Measurements from ENCODE around the gene PPP1R14C.

Gene PPP1R14C

DNA sequence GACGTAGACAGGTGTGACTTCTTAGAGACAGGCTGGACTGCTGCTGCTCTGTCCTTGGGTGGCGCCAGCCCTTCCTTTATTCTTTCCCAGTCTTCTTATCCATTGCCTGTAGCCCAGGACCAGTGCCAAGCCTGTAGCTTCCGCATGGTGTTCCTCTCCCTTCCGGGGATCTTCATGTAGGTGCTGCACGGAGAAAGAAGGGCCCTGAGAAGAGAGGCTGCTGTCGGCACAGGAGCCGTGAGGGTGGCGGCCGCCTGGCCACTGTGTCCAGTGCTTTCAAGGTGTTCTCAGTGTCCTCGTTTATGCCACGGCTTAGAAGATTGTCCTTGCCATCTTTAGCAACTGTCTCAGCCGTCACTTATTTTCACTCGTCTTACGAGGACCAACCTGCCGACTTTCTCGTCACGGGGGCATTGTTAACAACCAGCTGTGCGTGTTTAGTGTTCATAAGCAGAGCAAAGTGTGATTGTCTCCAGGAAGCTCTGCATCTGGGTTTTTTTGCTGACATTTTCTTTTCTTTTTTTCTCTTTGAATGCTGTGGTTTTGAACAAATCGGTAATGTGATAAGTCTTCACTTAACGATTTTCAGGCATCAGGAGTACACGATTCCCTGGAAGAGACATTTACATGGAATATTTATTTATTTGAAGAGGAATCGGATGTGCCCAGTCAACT, 61.2 kb downstream of the PPP1R14C start:
- in situ Hi-C loops (cut with HindIII; ENCODE audit: low pct_ligation_motif_present, low pct_unique_long_range_greater_than_20kb, low sequenced_read_pairs): no loop called here
- no peak for DNase-seq

- in situ Hi-C loops (cut with HindIII; ENCODE audit: low pct_ligation_motif_present, low pct_unique_long_range_greater_than_20kb, low sequenced_read_pairs): no loop called here
- DNase-seq: no peak
These were observed 62.0 kb downstream of the PPP1R14C start for GRCh38 chr6:150204705-150205472.

DNA sequence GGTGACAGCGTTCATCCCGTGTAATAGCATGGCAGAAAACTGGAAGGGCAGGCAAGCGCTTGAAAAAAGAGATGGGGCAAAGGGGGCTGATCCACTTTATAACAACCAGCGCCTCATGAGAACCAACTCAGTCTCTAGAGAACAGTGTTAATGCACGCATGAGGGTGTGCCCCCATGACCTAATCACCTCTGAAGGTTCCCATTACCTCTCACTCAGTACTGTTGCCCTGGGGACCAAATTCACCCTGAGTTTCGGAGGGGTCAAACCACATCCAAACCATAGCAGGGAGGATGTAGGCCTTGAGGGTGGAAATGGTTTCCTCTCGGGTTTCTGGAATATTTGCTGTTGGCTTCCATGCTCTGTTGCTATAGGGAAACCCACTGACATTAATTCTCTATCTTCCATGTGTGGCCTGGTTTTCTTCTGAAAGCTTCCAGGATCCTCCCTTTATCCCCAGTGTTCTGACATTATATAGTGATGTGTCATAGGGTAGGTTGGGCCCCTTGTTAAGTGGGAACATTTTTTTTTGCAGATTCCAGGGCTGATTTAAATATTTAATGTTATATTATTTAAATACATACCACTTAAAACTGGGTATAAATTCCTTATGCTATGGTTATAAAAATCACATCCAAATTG, 65.2 kb downstream of the PPP1R14C start:
- in situ Hi-C loops (cut with HindIII; ENCODE audit: low pct_ligation_motif_present, low pct_unique_long_range_greater_than_20kb, low sequenced_read_pairs): no loop called here
- DNase-seq: no peak

GRCh38 chr6:150208611-150209352, 65.9 kb downstream of the PPP1R14C start:
- DNase-seq: no peak
- in situ Hi-C loops (cut with HindIII; ENCODE audit: low pct_ligation_motif_present, low pct_unique_long_range_greater_than_20kb, low sequenced_read_pairs): no loop called here

DNA sequence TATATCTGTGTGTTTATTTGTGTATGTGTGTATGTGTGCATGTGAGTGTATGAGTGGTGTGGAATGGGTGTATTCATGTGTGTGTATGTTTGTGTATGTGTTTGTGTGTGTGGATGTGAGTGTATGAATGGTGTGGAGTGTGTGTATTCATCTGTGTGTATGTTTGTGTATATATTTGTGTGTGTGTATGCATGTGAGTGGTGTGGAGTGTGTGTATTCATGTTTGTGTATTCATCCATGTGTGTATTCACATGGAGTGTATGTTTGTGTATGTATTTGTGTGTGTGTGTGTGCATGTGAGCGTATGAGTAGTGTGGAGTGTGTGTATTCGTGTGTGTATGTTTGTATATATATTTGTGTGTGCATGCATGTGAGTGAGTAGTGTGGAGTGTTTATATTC, 66.6 kb downstream of the PPP1R14C start:
- in situ Hi-C loops (cut with HindIII; ENCODE audit: low pct_ligation_motif_present, low pct_unique_long_range_greater_than_20kb, low sequenced_read_pairs): no loop called here
- no peak for DNase-seq

DNA sequence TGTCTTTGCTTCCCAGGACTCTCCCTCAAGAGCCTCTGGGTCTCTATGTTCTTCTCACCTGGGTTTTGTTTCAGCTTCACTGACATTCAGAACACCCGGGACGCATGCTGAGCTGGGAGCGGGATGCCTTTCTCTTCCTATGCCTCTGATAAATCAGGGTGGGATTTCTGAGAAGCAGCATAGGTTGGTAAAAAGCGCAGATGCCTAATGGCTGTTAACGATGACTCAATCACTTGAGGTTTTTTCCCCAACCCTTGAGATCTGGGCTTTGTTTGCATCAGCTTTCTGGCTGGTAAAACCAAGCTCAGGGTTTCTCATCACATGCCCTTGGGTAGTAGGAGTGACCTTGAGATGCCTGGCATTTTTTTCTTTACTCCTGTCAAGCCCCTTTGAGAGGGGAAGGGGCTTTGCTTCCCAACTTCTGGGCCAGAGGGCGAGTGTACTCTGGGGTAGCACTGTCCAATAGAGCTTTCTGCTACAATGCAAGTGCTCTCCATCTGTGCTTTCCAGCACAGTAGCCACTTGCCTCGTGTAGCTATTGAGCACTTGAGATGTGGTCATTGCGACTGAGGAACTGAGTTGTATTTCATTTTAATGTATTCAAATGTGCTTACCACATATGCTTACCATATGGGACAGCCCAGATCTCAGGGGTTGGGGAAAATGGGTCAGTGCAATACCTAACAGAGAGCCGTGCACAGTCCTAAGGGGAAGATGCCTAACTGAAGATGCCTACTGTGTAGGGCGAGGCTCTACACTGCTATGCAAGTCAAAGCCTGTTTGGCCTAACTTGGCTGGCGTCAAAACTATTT, 69.1 kb downstream of the PPP1R14C start:
- DNase-seq: no peak
- in situ Hi-C loops (cut with HindIII; ENCODE audit: low pct_ligation_motif_present, low pct_unique_long_range_greater_than_20kb, low sequenced_read_pairs): no loop called here

- DNase-seq: no peak
- in situ Hi-C loops (cut with HindIII; ENCODE audit: low pct_ligation_motif_present, low pct_unique_long_range_greater_than_20kb, low sequenced_read_pairs): no loop called here
These were observed 69.9 kb downstream of the PPP1R14C start for GRCh38 chr6:150212778-150213177.

DNA sequence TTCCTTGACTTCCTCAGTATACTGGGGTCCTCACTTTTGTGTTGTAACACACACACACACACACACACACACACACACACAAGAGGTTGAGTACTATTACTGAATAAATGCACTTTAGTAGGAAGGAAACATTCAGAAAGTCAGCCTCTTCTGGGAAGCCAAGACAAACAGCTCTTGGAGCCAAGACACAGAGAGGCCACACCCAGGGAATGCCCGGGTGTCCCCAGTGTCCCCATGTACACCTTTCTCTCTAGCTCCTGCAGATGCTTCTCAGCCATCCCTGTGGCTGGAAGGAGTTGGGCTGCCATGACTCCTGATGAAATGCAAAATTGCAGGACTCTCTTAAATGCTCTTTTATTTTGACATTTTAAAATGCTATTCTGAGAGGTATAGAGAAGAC, 70.5 kb downstream of the PPP1R14C start:
- DNase-seq: no peak
- in situ Hi-C loops (cut with HindIII; ENCODE audit: low pct_ligation_motif_present, low pct_unique_long_range_greater_than_20kb, low sequenced_read_pairs): no loop called here

GRCh38 chr6:150214310-150214709, 71.5 kb downstream of the PPP1R14C start:
- in situ Hi-C loops (cut with HindIII; ENCODE audit: low pct_ligation_motif_present, low pct_unique_long_range_greater_than_20kb, low sequenced_read_pairs): no loop called here
- no peak for DNase-seq

GRCh38 chr6:150220634-150221551, 78.0 kb downstream of the PPP1R14C start:
- DNase-seq: no peak
- in situ Hi-C loops (cut with HindIII; ENCODE audit: low pct_ligation_motif_present, low pct_unique_long_range_greater_than_20kb, low sequenced_read_pairs): no loop called here

DNA sequence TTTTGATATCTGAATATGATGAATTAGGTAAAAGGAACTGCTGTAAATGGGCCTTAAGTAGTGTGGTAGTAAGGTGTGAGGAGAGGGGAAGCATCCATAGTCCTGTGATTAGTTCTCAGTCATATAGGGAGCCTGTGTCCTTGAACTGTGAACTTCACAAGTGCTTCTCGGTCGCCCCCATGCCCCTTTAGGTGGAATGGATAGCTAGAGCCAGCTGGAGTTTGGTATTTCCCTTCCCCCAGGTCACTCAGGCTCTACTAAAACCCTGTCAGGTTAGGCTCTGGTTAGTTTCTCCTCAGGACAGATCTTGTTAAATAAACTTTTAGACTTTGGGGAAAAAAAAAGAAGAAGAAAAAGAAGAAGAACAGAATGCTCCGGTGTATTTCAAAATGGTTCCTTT, 82.0 kb downstream of the PPP1R14C start:
- in situ Hi-C loops (cut with HindIII; ENCODE audit: low pct_ligation_motif_present, low pct_unique_long_range_greater_than_20kb, low sequenced_read_pairs): no loop called here

GRCh38 chr6:150227281-150227680, 84.4 kb downstream of the PPP1R14C start:
- DNase-seq: no peak
- in situ Hi-C loops (cut with HindIII; ENCODE audit: low pct_ligation_motif_present, low pct_unique_long_range_greater_than_20kb, low sequenced_read_pairs): no loop called here

More for the DNA sequence above, 82.0 kb downstream of the PPP1R14C start:
- no peak for DNase-seq

DNA sequence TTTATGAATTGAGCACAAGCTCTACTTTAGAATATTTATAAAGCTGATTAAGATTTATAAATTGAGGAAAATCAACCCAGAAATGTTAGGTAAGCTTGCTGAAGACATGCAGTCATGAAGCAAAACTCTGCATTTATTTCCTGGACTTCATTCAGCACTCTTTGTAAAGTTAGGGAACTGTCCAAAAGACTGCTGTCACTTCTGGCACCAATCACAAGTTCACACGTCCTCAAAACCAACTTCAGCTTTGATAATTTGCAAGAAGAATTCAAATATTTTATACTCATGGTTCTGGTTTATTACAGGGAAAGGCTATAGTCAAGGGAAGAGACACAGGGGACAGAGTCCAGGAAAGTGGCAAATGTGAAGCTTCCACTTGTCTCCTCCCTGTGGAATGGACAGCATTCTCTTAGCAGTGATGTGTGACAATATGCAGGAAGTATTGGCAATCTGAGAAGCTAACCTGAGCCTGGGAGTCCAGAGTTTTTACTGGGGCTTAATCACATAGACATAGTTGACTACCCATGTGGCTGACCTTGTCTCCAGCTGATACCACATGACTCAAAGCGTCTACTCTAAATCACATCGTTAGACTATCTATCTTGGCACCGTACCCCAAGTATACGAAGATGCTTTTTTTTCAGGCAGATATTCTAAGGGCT, 85.4 kb downstream of the PPP1R14C start:
- in situ Hi-C loops (cut with HindIII; ENCODE audit: low pct_ligation_motif_present, low pct_unique_long_range_greater_than_20kb, low sequenced_read_pairs): no loop called here
- peak; percentile 40 for DNase-seq

GRCh38 chr6:150229436-150230163, 86.8 kb downstream of the PPP1R14C start:
- in situ Hi-C loops (cut with HindIII; ENCODE audit: low pct_ligation_motif_present, low pct_unique_long_range_greater_than_20kb, low sequenced_read_pairs): no loop called here

DNA sequence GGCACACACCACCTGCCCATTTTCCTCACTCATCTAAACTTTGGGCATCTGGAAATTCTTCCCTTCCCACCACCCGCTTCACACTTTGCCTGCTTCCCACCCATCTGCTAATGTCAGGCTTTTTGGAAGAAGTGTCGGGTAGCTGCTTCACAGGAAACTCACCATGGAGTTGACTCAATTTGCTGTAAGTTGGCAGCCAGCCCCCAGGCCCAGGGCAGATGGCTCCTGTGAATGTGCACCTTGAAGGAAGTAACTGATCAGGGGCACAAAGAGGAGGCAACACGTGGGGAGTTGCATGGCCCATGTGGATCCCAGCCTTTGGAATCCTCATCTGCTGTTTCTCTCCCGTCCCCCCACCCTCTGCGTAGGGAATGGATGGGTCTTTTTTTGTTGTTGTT, 87.3 kb downstream of the PPP1R14C start:
- in situ Hi-C loops (cut with HindIII; ENCODE audit: low pct_ligation_motif_present, low pct_unique_long_range_greater_than_20kb, low sequenced_read_pairs): no loop called here
- DNase-seq: no peak

More at GRCh38 chr6:150229436-150230163, 86.8 kb downstream of the PPP1R14C start:
- peak; percentile 19 for DNase-seq

- DNase-seq: no peak
These were observed 88.1 kb downstream of the PPP1R14C start for GRCh38 chr6:150230832-150231524.

More at GRCh38 chr6:150230832-150231524, 88.1 kb downstream of the PPP1R14C start:
- in situ Hi-C loops (cut with HindIII; ENCODE audit: low pct_ligation_motif_present, low pct_unique_long_range_greater_than_20kb, low sequenced_read_pairs): no loop called here

Data from ACHN (cell line).